Naive thymus-derived CD4-positive, alpha-beta T cell (primary cell): Measurements from ENCODE around the gene TMC1. TPM values are rescaled to one million over a fixed set of nuclear protein-coding genes. Genes with fewer than 3 reads are reported as not detected.

Source experiments
- ATAC-seq: fragments of 150-1000 bp; cut with Tn5 transposase; 2 replicates; pipeline ENCODE4 v1.10.0; 2021; ENCODE audit warnings: mild to moderate bottlenecking, moderate library complexity
- CTCF ChIA-PET: fragments of 350-600 bp; sonication (Branson Sonifier 250); formaldehyde crosslinking; loops from one replicate; lab custom pipeline; 2021; ENCODE audit warnings: antibody characterized with exemption; lab: Charles Lee
- POLR2A ChIA-PET: fragments of 350-600 bp; sonication (Branson Sonifier 250); formaldehyde crosslinking; loops from one replicate; lab custom pipeline; 2021; ENCODE audit warnings: antibody characterized with exemption, inconsistent platforms; lab: Charles Lee
- DNase-seq, 9 donors: peaks; one replicate each; pipeline versions ENCODE4 v3.0.0 to v3.0.0-alpha.2; 2020 to 2022; ENCODE audit warnings: mixed read lengths in 1 of 9
- H3K27ac ChIP-seq: one replicate; pipeline ENCODE4 v1.7.0; 2013; ENCODE audit warnings: mild to moderate bottlenecking, low read depth, low read length, moderate library complexity
- H3K27me3 ChIP-seq, 2 donors: one replicate each; pipeline ENCODE4 v1.7.0; 2013; ENCODE audit warnings: low read length in 2 of 2, mild to moderate bottlenecking in 2 of 2, moderate library complexity in 2 of 2; ENCODE audit not compliant: control insufficient read depth in 2 of 2, insufficient read depth in 2 of 2
- H3K36me3 ChIP-seq, 3 experiments: 1 replicate in 2 of 3; 2 replicates in 1 of 3; pipeline ENCODE4 v1.7.0; 2013; ENCODE audit warnings: low read length in 3 of 3, mild to moderate bottlenecking in 3 of 3, moderate library complexity in 1 of 3; ENCODE audit not compliant: insufficient read depth in 3 of 3, control insufficient read depth in 2 of 3
- H3K4me1 ChIP-seq, 2 donors: one replicate each; pipeline ENCODE4 v1.7.0; 2013; ENCODE audit warnings: low read length in 2 of 2, mild to moderate bottlenecking in 2 of 2, moderate library complexity in 1 of 2; ENCODE audit not compliant: control insufficient read depth in 2 of 2, insufficient read depth in 2 of 2
- H3K4me3 ChIP-seq: 2 replicates; pipeline ENCODE4 v1.7.0; 2013; ENCODE audit warnings: mild to moderate bottlenecking, low read length
- H3K9me3 ChIP-seq, 3 experiments: 1 replicate in 2 of 3; 2 replicates in 1 of 3; pipeline ENCODE4 v1.7.0; 2013; ENCODE audit warnings: low read length in 3 of 3; ENCODE audit not compliant: control insufficient read depth in 2 of 3
- H3K27ac Mint-ChIP-seq, 9 donors: one replicate each; pipeline ENCODE4 v1.8.0; 2020 to 2022; ENCODE audit warnings: mixed read lengths in 9 of 9, mild to moderate bottlenecking in 8 of 9, moderate library complexity in 5 of 9, inconsistent platforms in 2 of 9
- H3K27me3 Mint-ChIP-seq, 5 donors: one replicate each; pipeline ENCODE4 v1.8.0; 2021 to 2022; ENCODE audit warnings: mixed read lengths in 5 of 5, mild to moderate bottlenecking in 1 of 5
- H3K36me3 Mint-ChIP-seq, 5 donors: one replicate each; pipeline ENCODE4 v1.8.0; 2020 to 2022; ENCODE audit warnings: mixed read lengths in 5 of 5, mild to moderate bottlenecking in 3 of 5, inconsistent platforms in 1 of 5
- H3K4me1 Mint-ChIP-seq, 7 donors: one replicate each; pipeline ENCODE4 v1.8.0; 2020 to 2022; ENCODE audit warnings: mixed read lengths in 7 of 7, mild to moderate bottlenecking in 3 of 7, inconsistent platforms in 1 of 7
- H3K4me3 Mint-ChIP-seq, 10 donors: one replicate each; pipeline ENCODE4 v1.8.0; 2020 to 2022; ENCODE audit warnings: mild to moderate bottlenecking in 10 of 10, mixed read lengths in 10 of 10, moderate library complexity in 6 of 10, inconsistent platforms in 2 of 10
- H3K9me3 Mint-ChIP-seq, 11 donors: one replicate each; pipeline ENCODE4 v1.8.0; 2020 to 2022; ENCODE audit warnings: mixed read lengths in 11 of 11, mild to moderate bottlenecking in 4 of 11, inconsistent platforms in 1 of 11, moderate library complexity in 1 of 11
- intact Hi-C, 2 donors: fragments of 100-400 bp; cut with micrococcal nuclease; formaldehyde crosslinking; loops; one replicate each; pipeline ENCODE4 v1.15.1; 2023
- polyA plus RNA-seq, 2 donors: library from polyadenylated mRNA; unstranded; fragments of 300-500 nt; fragmentation: Illumina TruSeq; gene quantifications; one replicate each; pipeline ENCODE4 v1.2.3, GENCODE V29; 2021
- total RNA-seq, 6 experiments: library from RNA in 5 of 6; stranded (reverse) in 5 of 6; gene quantifications; 1 replicate in 5 of 6; 2 replicates in 1 of 6; pipeline ENCODE4 v1.2.3 and lab custom pipeline; 2021 to 2026

TMC1 gene
- total and polyA plus RNA-seq, 7 experiments from 2014 or later: not detected

DNA sequence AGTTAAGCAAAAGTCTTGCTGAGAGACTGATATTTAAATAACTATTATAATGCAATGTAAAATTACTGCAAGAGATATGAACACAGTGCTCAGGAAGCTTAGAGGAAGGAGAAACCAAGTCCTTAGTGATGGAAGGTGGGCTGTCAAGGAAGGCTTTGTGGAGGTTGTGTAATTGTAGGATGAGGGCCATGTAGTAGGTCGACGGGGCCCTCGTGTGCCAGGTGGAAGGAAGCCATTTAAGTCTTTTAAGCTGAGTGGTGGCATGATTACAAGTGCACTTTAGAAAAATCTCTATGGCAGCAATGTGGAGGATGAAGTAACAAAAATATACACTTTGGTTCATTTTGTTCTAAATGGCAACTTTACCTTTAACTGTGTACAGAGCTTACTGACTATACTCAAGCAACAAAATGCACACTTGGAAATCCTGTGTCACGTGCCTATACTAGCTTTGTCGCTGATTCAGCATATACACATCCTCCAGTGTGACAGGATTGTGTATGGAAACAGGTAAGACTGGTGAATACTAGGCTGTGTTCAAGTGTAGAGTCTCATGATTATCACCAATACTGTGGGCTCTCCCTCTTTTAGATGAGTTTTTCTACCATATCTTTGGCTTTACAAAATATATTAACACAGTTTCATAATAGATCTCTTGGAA, 78.6 kb downstream of the TMC1 start:
- H3K9me3 ChIP-seq: no peaks in the 10 kb centered on the region
- Mint-ChIP-seq H3K9me3 (no peaks in the 10 kb centered on the region), H3K27me3 (peaks cover 0 to 8% (median 3%) of the 10 kb centered on the region in 5 donors), H3K27ac (no peak overlapping the region), H3K36me3 (no peaks in the 10 kb centered on the region), H3K4me1 (peaks cover 0 to 11% (median 0%) of the 10 kb centered on the region in 7 donors), H3K4me3 (no peak overlapping the region)
- H3K27me3 ChIP-seq: no peaks in the 10 kb centered on the region
- ChIA-PET CTCF (interaction anchor here (1.3 kb wide), 2 partner anchors 307 to 319 kb away, joined by 3 to 5 read pairs; no protein-coding TSS in a partner anchor), POLR2A (no interaction called here)
- no peak overlapping the region for H3K27ac ChIP-seq
- H3K4me1 ChIP-seq: no peaks in the 10 kb centered on the region
- H3K4me3 ChIP-seq: no peak overlapping the region
- ATAC-seq: no peak
- H3K36me3 ChIP-seq: no peaks in the 10 kb centered on the region
- DNase-seq: no peak
- intact Hi-C loops: loop anchor here in 1 of 2 donors (10.0 kb wide), 2 partner anchors 225 to 585 kb away; no protein-coding TSS in a partner anchor

DNA sequence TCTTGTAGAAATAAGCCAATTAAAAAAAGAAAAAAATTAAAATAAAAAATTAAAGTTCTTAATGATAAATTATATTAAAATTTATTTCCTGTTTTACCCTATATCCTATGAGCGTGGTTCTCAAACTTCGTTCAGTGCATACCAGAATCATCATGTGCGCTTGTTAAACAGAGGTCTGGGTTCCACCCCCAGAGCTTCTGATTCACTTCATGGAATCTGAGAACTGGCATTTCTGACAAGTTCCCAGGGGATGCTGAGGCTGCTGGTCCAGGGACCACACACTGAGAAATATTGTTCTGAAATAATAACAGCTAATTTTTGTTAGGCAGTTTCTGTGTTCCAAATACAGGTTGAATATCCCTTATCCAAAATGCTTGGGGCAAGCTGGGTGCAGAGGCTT, 79.3 kb downstream of the TMC1 start:
- Histone ChIP-seq H3K27me3 (no peaks in the 10 kb centered on the region), H3K36me3 (no peaks in the 10 kb centered on the region), H3K4me3 (no peak overlapping the region), H3K27ac (no peak overlapping the region), H3K9me3 (no peaks in the 10 kb centered on the region), H3K4me1 (no peaks in the 10 kb centered on the region)
- ChIA-PET CTCF (interaction anchor here (0.6 to 1.3 kb wide), 2 partner anchors 307 to 309 kb away, joined by 3 to 5 read pairs; no protein-coding TSS in a partner anchor), POLR2A (no interaction called here)
- Mint-ChIP-seq H3K36me3 (no peaks in the 10 kb centered on the region), H3K27me3 (peaks cover 0 to 6% (median 3%) of the 10 kb centered on the region in 5 donors), H3K9me3 (no peaks in the 10 kb centered on the region), H3K4me1 (peaks cover 0 to 11% (median 0%) of the 10 kb centered on the region in 7 donors), H3K4me3 (no peak overlapping the region), H3K27ac (no peak overlapping the region)
- ATAC-seq (no peak), DNase-seq (no peak)
- intact Hi-C loops: no loop called here

DNA sequence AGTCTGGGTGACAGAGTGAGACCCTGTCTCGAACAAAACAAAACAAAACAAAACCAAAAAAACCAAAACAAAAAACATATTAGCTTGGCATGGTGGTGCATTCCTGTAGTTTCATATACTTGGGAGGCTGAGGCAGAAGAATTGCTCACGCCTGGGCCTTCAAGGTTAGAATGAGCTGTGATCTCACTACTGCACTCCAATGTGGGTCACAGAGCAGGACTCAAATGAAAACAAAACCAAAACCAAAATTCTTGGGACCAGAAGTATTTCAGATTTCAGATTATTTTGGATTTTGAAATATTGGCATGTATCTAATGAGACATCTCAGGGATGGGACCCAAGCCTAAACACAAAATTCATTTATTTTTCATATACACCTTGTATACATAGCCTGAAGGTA, 80.2 kb downstream of the TMC1 start:
- H3K9me3 ChIP-seq: no peaks in the 10 kb centered on the region
- H3K36me3 ChIP-seq: no peaks in the 10 kb centered on the region
- Mint-ChIP-seq H3K27ac (no peak overlapping the region), H3K4me3 (no peak overlapping the region), H3K36me3 (no peaks in the 10 kb centered on the region), H3K4me1 (peaks cover 0 to 7% (median 0%) of the 10 kb centered on the region in 7 donors), H3K27me3 (peaks cover 0 to 6% (median 3%) of the 10 kb centered on the region in 5 donors), H3K9me3 (no peaks in the 10 kb centered on the region)
- H3K27ac ChIP-seq: no peak overlapping the region
- ATAC-seq (no peak), DNase-seq (no peak)
- CTCF ChIA-PET: interaction anchor here (0.6 kb wide), 1 partner anchor 331 kb away, joined by 6 read pairs; no protein-coding TSS in a partner anchor
- POLR2A ChIA-PET: no interaction called here
- H3K4me1 ChIP-seq: no peaks in the 10 kb centered on the region
- H3K4me3 ChIP-seq: no peak overlapping the region
- intact Hi-C loops: no loop called here
- no peaks in the 10 kb centered on the region for H3K27me3 ChIP-seq

DNA sequence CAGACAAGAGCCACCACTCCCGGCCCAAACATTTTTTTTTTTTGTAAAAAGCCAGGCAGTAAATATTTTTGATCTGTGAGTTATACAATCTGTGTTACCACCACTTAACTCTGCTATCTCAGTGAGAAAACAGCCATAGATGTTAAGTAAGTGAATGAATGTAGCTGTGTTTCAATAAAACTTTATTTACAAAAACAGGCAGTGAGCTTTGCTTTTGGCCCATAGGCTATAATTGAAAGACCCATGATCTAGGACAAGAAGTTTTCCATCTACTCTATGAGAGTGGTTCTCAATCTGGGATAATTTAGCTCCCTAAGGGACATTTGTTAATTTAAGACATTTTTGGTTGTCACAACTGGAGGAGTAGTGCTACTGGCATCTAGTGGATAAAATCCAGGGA, 91.0 kb downstream of the TMC1 start:
- no peaks in the 10 kb centered on the region for H3K36me3 ChIP-seq
- no peak overlapping the region for H3K4me3 ChIP-seq
- ATAC-seq: no peak
- Mint-ChIP-seq H3K4me3 (no peak overlapping the region), H3K36me3 (no peaks in the 10 kb centered on the region), H3K9me3 (peaks cover 0 to 1% (median 0%) of the 10 kb centered on the region in 11 donors), H3K27ac (no peak overlapping the region), H3K27me3 (peaks cover 0 to 7% (median 4%) of the 10 kb centered on the region in 5 donors), H3K4me1 (no peaks in the 10 kb centered on the region)
- DNase-seq: no peak
- H3K27ac ChIP-seq: no peak overlapping the region
- intact Hi-C loops: no loop called here
- ChIA-PET CTCF (interaction anchor here (0.6 kb wide), 2 partner anchors 188 to 410 kb away, joined by 3 to 5 read pairs; no protein-coding TSS in a partner anchor), POLR2A (no interaction called here)
- H3K9me3 ChIP-seq: no peaks in the 10 kb centered on the region
- H3K4me1 ChIP-seq: no peaks in the 10 kb centered on the region
- no peaks in the 10 kb centered on the region for H3K27me3 ChIP-seq

DNA sequence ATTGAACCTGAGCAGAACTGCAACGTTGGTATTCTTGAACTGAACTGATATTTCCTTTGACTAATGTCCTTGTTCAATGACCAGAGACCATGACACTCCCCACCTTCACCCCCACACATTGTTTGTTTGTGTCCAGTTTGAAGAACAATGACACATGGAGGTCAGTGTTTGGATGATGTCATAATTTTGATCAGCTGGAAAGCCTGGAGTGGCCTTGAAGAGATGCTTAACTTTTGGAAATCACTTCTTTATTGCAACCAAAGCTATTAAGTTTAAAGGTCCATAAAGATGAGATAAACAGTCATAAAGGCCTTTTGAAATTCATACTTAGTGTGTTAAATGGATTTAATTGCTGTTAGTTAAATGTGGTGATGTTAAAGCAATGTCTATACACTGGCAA, 92.7 kb downstream of the TMC1 start:
- ATAC-seq (no peak), DNase-seq (no peak)
- Mint-ChIP-seq H3K27ac (no peak overlapping the region), H3K4me3 (no peak overlapping the region), H3K36me3 (no peaks in the 10 kb centered on the region), H3K4me1 (no peaks in the 10 kb centered on the region), H3K9me3 (no peaks in the 10 kb centered on the region), H3K27me3 (peaks cover 0 to 4% (median 2%) of the 10 kb centered on the region in 5 donors)
- H3K27ac ChIP-seq: no peak overlapping the region
- H3K4me1 ChIP-seq: no peaks in the 10 kb centered on the region
- no peaks in the 10 kb centered on the region for H3K36me3 ChIP-seq
- ChIA-PET POLR2A (no interaction called here), CTCF (no interaction called here)
- H3K27me3 ChIP-seq: no peaks in the 10 kb centered on the region
- H3K9me3 ChIP-seq: no peaks in the 10 kb centered on the region
- intact Hi-C loops: no loop called here
- H3K4me3 ChIP-seq: no peak overlapping the region

DNA sequence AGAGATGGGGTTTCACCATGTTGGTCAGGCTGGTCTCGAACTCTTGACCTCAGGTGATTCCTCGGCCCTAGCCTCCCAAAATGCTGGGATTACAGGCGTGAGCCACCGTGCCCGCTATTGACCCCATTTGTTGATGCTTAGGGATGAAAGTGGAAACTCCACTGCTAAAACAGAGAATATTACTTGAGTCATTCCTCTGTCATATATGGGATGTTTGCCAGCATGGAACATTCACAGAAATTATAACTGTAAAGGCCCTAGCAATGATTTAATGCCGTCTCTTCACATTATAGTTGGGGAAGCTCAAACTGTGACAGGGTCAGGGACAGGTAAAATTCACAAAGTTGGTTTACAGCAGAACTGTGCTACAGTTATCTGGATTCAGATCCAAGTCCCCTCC, 94.5 kb downstream of the TMC1 start:
- intact Hi-C loops: no loop called here
- H3K36me3 ChIP-seq: no peaks in the 10 kb centered on the region
- no peak for ATAC-seq
- no peak overlapping the region for H3K4me3 Mint-ChIP-seq
- no peak for DNase-seq
- H3K9me3 ChIP-seq: no peaks in the 10 kb centered on the region
- no peaks in the 10 kb centered on the region for H3K27me3 ChIP-seq
- H3K27ac Mint-ChIP-seq: no peak overlapping the region
- H3K4me1 ChIP-seq: no peaks in the 10 kb centered on the region
- peaks cover 0 to 10% (median 0%) of the 10 kb centered on the region in 5 donors for H3K27me3 Mint-ChIP-seq
- no peak overlapping the region for H3K27ac ChIP-seq
- no peak overlapping the region for H3K4me3 ChIP-seq
- POLR2A ChIA-PET: no interaction called here
- no peaks in the 10 kb centered on the region for H3K36me3 Mint-ChIP-seq
- CTCF ChIA-PET: no interaction called here
- no peaks in the 10 kb centered on the region for H3K9me3 Mint-ChIP-seq
- no peaks in the 10 kb centered on the region for H3K4me1 Mint-ChIP-seq

DNA sequence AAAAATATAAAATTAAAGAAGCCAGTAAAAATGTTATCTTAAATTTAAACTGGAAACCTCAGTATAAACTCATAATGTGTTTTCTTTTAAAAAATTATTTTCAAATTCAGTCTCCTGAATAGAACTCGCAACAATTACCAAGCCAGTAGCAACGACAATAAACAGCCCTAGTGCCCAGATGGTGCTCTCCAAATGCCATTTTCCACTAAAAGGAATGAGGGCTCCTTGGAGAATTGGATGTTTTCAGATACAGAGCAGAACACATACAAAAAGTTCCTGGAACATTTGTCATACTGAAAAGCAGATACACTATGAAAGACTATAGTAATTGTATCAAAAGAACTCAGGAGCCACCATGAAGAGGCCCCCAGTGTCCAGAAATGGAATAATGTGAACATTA, 97.4 kb downstream of the TMC1 start:
- CTCF ChIA-PET: no interaction called here
- H3K4me3 ChIP-seq: no peak overlapping the region
- Mint-ChIP-seq H3K4me3 (no peak overlapping the region), H3K9me3 (no peaks in the 10 kb centered on the region), H3K27me3 (peaks cover 0 to 22% (median 6%) of the 10 kb centered on the region in 5 donors), H3K36me3 (no peaks in the 10 kb centered on the region), H3K4me1 (no peaks in the 10 kb centered on the region), H3K27ac (no peak overlapping the region)
- no peak for DNase-seq
- POLR2A ChIA-PET: no interaction called here
- intact Hi-C loops: no loop called here
- H3K27me3 ChIP-seq: no peaks in the 10 kb centered on the region
- H3K27ac ChIP-seq: no peak overlapping the region
- H3K4me1 ChIP-seq: no peaks in the 10 kb centered on the region
- no peaks in the 10 kb centered on the region for H3K36me3 ChIP-seq
- ATAC-seq: no peak
- no peaks in the 10 kb centered on the region for H3K9me3 ChIP-seq
